CD4-positive, alpha-beta T cell treated with Interleukin-4 for 1 hour (primary cell): ENCODE measurements around the gene MEGF6.

Source experiments
- DNase-seq, 2 donors: peaks; one replicate each; pipeline ENCODE4 v3.0.0-alpha.2; 2020 to 2022

Gene MEGF6

DNA sequence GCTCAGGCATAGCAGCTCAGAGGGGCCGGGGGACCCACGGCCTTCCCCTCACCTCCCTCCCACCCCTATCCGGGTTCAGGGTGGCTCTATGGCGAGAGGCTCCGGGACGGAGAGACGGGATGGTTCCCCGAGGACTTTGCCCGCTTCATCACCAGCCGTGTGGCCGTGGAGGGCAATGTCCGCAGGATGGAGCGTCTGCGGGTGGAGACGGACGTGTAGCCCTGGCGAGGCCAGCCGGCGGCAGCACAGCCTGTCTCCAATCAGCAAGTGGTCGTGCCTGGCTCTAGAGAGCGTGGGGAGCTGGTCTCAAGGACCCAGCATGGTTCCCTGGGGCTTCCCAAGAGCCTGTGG is 131.0 kb downstream of the MEGF6 start:
- no peak for DNase-seq

DNA sequence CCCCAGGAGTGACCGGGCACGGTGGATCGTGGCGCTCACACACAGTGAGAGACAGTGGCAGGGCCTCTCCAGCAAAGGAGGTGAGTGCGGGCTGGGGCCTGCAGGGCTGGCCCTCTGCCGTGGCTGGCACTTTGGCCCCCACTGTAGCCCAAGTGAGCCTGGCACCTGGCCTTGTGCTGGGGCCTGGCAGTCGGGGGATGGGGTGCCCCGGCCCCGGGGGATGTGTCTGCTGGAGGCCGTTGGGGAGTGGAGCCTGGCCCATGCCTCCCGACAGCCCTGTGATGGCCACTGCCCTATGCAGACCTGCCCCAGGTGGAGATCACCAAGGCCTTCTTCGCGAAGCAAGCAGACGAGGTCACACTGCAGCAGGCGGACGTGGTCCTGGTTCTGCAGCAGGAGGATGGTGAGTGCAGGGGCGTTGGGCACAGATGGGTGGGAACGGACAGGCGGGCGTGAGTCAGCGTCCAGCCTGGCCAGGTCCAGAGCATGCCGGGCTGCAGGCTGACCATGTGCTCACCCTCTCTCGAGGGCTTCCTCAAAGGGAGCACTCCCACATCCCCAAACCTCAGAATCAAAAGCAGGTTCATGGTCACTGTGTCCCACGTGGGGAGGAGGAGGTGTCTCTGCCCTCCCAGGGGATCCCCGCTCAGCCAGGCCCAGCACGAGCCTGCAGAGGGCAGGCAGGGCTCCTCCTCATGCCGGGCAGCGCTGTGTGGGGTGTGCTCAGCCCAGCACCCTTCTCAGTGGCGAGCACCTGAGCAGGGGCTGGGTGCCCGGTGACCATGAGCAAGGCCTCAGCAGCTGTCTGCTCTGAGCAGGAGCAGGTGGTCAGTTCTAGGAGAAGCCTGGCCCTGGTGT is 131.6 kb downstream of the MEGF6 start:
- no peak for DNase-seq

DNA sequence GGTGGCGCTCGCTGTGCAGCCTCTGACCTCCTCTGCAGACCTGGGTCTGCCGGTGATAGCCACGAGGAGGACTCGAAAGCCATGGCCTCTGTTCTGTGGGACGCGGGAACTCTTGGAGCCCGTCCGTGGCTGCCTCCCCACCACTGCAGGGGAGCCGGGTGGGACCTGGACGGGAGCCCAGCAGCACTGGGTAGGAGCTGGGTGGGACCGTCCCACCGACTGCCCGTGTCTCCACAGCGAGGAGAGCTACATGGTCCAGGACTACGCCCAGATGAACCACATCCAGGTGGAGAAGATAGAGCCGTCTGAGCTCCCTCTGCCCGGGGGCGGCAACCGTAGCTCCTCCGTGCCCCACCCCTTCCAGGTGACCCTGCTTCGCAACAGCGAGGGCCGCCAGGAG is 133.1 kb downstream of the MEGF6 start:
- DNase-seq: no peak

DNA sequence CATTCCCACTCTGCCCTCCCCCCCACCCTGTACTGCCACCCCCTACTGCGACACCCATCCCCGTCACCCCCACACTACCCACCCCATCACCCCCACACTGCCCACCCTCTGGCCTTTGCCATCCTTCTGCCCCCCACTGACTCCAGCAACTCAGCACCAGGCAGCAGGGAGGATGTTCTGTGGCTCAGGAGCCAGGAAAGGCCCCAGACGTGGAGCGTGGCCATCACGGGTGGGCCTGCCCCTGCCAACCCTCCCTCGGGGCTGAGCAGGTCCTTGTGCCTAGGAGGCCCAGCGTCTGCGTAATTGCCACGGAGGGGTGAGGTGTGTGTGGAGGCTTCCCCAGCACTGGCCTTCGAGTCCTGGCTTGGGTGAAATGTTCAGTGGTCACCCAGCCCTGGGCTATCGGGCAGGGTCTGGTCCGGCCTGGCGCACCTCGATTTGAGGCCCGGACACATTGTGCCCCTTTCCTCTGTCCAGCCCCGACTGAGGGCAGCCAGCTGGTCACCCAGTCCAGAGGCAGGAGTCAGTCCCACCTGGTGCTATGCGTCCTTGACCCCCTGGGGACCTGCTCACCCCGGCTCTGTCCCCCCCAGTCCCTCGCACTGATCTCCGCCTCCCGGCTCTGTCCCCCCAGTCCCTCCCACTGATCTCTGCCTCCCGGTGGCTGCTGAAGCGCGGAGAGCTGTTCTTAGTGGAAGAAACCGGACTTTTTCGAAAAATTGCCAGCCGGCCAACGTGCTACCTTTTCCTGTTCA is 133.9 kb downstream of the MEGF6 start:
- no peak for DNase-seq

DNA sequence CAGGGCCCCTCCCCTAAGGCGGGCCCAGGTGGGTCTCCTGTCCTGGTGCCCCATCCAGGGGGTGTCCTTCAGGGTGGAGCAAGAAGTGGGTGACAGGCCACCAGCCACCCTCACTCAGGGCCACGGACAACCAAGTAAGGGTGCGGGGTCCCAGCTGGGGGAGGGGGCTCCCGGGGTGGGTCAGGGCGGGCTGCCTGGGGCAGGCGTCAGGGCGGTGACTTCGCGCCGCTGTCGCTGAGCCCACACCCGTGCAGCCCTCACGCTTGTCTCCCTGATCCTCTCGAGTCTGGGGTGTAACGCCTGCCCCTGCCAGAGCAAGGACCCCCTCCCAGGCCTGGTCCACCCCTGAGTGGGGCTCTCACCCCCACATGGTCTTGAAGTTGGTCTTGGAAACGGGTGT is 134.6 kb downstream of the MEGF6 start:
- no peak for DNase-seq

DNA sequence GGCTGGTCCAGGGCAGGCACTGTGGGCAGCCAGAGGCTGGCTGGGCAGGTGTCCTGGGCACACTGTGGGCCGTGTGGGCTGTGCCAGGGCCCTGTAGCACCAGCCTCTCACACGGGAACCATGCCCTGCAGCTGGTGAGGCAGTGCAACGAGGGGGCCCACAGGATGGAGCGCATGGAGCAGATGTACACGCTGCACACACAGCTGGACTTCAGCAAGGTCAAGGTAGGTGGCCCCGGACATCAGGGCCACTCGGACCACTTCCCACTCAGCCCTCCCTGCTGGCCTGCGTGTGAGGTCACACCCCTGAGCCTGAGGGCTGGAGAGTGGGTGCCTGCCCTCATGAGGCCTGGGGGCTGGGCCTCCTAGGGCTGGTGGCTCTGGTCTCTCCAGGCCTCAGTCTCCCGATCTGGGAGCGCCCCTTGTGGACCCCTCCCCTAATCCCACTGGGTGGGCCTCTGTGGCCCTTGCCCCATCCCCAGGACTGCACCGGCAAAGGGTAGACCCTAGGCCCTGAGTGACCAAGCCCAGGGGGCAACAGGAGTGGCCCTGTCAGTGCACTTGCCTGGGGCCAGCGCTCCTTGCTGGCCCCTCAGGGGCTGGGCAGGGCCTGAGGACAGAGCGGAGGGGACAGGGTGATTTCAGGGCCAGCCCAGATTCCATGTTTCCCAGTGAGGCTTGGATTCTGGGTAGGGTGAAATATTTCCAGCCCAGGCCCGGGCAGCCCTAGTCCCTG is 135.3 kb downstream of the MEGF6 start:
- no peak for DNase-seq

DNA sequence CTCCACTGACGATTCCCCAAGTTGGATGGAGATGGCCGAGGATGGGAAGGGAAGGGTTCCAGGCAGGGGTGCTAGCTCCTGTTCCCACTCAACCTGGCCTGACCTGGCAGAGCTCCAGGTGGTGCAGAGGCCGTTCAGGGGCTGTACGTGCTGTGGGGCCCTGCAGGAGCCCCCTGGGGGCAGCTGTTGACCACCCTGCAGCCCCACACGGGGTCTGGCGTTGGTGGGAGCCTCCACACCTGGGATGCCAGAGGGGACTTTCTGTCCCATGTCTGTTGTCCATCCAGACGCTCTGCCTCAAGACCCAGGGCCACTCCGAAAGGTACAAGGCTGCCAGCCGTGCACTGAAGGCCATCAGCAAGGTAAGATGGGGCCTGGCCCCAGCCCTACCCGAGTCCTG is 136.9 kb downstream of the MEGF6 start:
- no peak for DNase-seq

DNA sequence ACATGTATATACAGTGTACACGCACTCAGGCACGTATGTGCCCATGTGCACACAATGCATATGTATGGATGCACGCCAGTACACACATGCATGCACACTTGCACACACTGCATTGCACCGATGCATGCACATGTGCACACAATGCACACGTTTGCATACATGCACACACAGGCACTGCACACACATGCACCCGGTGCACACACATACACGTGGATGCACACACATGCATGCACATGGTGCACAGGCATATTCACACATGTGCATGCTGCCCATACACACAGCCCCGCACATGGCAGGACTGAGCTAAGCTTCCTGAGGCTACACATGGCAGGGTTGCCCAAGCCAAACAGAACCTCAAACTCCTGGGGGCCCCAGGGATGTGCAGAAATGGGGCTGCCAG is 137.3 kb downstream of the MEGF6 start:
- no peak for DNase-seq

DNA sequence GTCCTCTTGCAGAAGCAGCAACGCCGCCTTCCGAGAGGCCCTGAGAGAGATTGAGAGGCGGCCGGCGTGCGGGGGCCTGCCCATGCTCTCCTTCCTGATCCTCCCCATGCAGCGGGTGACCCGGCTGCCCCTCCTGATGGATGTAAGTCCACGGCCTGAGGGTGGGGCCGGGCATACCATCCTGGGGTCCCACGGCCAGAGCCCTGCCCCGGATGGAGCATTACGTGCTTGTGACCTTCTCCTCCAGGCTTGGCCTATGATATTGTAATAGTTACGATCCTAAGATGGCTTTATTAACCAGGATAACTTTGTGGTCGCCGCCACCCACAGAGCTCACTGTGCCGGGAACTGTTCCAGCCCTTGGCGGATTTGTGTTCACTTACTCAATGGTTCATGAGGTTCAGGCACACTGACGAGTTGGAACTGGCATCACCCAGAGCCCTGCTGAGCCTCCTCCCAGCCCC is 137.9 kb downstream of the MEGF6 start:
- DNase-seq: no peak

DNA sequence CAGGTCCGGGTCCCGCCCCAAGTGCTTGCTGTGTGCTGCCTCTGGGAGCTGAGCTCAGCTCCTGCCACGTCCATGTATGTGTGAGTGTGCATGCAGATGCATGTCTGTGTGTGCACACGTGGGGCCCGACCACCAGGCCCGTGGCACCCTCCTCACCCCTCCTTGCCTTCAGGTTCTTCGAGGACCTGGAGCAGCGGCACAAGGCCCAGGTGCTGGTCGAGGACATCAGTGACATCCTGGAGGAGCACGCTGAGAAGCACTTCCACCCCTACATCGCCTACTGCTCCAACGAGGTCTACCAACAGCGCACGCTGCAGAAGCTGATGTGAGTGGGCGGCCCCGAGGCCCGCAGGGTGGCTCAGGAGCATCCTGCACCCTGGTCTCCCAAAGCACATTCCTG is 138.4 kb downstream of the MEGF6 start:
- DNase-seq: no peak

DNA sequence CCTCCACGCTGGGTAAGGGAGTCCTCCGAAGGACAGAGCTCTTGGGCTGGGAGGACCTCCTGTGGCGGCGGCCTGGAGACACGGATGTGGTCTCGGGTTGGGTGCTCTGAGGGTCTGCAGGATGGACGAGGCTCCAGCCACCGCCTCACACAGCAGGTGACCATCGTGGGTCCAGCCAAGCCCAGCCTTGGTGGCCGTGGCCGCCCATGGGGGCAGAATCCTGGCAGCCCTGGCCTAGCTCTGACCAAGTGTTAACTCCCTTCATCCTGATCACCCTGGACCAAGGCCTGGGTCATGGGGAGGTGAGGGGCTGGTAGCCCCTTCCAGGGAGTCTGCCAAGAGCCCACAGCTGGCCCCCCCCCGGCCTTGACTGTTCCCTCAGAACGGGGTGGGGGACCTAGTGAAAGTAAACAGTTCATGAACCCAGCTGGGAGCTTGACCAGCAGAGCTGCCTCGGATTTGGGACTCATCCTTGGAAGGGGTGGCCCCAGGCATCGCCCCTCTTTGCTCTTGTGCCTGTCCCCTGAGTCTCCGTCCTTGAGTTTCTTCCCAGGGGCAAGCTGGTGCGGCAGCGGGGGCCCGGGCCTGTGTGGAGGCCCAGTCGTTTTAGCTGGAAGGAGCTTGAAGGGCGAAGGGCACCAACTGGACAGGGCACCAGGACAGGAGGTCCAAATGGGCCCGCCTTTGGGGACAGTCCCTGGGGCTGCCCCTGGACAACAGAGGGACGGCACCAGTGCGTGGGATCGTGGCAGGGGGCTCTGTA is 139.0 kb downstream of the MEGF6 start:
- DNase-seq: no peak

DNA sequence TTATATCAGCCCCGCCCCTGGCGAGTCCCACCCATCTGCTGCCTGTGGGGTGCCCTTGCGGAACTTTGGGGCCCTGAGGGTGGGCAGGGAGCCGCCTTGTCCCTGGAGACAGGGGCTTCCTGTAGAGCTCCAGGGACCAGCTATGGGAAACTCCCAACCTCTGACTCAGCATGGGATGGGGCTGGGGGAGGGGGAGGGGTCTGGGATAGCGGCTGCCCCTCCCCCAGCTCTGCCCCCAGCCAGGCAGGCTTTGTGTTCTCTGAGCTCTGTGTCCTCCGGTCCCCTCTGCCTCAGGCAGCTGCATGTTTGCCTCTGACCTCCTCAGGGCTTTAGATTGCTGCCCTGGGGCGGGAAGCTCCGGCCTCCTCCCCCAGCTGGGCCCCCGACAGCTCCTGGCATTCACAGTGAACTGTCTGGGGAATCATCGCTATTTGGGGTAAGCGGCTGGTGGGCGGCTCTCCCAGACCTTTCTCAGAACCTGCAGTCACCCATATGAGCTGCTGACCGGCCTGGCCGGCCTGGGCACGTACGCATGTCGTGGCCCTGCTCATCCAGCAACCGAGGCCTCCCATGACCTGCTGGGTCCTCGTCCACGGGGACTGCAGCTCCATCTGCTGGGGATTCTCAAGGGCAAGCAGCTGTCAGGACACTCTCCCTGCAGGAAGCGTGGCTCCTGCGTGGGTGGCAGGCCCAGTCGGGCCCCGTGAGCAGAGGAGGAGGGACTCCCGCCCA is 139.8 kb downstream of the MEGF6 start:
- DNase-seq: no peak

DNA sequence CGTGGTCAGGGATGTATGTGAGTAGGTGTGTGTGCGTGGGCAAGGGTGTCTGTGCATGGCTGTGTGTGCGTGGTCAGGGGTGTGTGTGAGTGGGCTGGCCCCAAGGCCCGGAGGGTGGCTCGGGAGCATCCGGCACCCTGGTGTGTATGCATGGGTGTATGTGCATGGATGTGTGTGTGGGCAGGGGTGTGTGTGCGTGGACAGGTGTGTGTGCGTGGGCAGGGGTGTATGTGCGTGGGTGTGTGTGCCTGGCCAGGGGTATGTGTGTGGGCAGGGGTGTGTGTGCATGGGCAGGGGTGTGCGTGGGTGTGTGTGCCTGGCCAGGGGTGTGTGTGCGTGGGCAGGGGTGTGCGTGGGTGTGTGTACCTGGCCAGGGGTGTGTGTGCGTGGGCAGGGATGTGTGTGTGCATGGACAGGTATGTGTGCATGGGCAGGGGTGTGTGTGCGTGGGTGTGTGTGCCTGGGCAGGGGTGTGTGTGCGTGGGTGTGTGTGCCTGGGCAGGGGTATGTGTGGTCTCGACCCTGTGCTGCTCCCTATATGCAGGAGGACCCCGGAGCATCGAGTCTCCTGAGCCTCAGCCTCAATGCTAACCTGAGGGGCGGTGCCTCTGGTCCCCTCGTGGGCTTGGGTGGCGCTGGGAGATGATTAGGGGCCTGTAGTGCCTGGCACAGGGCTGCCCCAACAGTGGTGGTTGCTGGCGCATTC is 140.5 kb downstream of the MEGF6 start:
- no peak for DNase-seq

DNA sequence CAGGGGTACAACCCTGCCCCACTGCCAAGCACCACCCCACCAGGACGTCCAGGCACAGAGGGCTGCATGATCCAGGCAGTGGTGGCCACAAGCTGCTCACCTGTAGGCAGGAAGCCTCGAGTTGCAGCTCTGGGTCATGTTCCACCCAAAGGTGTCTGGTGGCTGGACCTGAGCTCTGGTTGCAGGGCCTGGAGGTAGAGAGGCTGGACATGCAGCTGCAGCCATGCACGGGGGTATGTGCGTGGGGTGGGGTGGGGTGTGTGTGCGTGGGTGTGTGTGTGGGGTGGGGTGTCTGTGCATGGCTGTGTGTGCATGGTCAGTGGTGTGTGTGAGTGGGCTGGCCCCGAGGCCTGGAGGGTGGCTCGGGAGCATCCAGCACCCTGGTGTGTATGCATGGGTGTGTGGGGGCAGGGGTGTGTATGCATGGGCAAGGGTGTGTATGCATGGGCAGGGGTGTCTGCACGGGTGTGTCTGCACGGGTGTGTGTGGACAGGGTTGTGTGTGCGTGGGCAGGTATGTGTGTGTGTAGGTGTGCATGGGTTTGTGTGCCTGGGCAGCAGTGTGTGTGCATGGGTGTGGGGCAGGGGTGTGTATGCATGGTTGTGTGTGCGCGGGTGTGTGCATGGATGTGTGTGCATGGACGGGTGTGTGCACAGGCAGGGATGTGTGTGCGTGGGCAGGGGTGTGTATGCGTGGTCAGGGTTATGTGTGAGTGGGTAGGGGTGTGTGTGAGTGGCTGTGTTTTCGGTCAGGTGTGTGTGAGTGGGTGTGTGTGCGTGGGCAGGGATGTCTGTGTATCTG is 141.3 kb downstream of the MEGF6 start:
- DNase-seq: no peak

DNA sequence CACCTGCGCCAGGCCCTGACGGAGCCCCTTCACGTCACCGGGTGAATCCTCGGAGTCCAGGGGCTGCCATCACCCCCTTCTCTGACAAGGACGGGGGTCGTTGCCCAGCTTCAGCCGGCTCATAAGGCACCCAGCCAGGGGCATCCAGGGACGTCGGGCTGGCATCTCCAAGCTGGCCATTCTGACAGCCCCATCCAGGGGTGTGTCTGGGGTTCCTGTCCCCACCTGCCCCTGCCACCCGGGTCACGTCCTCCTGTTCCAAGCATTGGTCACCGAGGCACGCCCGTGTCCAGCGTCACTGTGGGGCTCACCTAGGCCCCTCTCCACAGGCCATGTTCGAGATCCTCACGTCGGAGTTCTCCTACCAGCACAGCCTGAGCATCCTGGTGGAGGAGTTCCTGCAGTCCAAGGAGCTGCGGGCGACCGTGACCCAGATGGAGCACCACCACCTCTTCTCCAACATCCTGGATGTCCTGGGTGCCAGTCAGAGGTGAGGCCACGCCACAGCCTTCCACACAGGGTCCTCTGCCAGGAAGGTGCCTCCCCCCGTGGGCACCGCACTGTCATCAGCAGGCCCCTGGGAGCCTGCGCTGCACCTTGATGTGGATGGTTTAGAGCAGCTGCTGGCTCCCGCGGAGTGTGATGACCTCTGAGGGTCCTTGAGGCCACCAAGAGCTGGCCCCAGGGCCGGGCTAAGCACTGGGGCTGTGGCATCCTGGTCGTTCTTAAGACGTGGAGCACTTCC is 142.0 kb downstream of the MEGF6 start:
- no peak for DNase-seq

DNA sequence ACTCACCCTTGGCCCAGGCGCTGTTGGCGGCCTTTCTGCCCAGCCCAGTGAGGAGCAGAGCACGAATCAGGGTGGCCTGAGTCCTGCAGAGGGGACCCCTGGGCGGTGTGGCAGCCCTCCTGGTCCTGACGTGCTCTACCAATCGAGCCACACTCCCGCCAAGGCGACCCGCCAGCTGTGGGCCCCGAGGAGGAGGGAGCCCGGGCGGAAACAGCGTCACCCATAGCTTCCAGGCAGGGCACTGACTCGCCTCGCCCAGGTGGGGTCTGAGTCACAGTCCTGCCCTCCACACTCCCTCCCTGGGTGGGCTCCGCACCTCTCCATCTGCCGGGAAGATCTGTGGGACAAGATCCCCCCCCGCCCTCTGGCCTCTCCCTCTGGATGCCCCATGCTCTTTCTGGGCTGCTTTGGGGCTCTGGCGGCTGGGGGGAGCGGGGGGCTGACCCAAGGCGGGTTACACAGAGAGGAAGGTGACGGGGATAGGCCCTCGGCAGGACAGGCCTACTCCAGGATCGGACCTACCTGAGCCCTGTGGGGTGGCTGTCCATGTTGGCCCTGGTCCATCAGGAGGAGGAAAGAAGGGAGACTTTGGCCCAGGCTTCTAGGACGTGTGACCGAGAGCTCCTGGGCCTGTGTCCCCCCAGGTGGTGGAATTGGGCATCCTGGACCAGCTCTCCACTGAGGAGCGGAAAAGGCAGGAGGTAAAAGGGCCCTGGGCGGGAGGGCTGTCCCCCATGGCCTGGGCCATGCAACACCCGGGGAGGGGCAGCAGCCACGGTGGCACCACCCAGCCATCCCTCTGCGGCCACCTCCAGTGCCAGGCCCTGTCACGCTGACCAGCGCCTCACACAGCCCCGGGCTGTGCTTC is 142.8 kb downstream of the MEGF6 start:
- DNase-seq: no peak

DNA sequence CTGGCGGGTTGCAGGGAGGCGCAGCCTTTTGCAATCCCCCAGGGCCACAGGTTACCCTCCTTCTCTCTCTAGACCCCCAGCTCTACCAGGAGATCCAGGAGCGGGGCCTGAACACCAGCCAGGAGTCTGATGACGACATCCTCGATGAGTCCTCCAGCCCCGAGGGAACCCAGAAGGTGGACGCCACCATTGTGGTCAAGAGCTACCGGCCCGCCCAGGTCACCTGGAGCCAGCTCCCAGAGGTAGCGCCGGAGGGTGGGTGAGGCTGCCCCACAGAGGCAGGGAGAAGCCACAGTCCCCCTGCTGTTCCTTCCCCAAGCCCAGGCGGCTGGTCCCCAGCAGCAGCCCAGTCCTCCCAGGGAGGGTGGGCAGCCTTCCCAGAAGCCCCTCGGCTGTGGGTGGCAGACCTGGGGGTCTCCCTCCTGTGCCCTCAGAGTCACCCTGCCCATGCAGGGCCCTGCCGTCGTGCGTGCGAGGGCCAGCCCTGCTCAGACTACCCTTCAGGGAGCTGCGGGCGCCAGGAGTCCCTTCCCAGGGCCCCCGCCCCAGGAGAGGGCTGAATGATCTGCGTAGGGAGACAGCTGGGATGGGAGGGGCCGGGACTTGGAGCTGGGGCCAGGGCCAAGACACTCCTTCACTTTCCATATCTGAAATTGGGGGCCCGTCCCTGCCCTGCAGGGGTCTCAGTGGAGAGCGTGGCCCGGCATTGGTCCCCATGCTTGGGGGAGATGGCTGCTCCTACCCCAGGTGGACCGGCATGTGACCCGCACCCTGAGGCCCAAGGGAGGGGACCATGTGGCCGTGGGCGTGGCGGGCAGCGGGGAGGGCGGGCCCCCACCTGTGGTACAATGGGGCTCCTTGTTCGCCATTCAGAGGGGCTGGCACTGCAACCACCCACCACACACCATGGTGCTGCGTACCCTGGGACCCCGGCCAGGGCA is 143.9 kb downstream of the MEGF6 start:
- DNase-seq: no peak
